Progenitor cell of endocrine pancreas (in vitro differentiated cells): Measurements from ENCODE around the gene SAMD8. TPM values are rescaled to one million over a fixed set of nuclear protein-coding genes. Genes with fewer than 3 reads are reported as not detected.

Experiments
- DNase-seq: peaks from one replicate; pipeline ENCODE4 v3.0.0; 2021; ENCODE audit warnings: low spot score; ENCODE audit not compliant: unreplicated experiment
- H3K27ac Mint-ChIP-seq: 2 replicates; pipeline ENCODE4 v1.8.0; 2021; ENCODE audit warnings: mild to moderate bottlenecking, moderate library complexity, mixed read lengths
- H3K27me3 Mint-ChIP-seq: 2 replicates; pipeline ENCODE4 v1.8.0; 2021; ENCODE audit warnings: mixed read lengths
- H3K36me3 Mint-ChIP-seq: 2 replicates; pipeline ENCODE4 v1.8.0; 2022; ENCODE audit warnings: mixed read lengths; ENCODE audit not compliant: insufficient read depth
- H3K4me1 Mint-ChIP-seq: 2 replicates; pipeline ENCODE4 v1.8.0; 2021; ENCODE audit warnings: low read depth, mixed read lengths
- H3K4me3 Mint-ChIP-seq: 2 replicates; pipeline ENCODE4 v1.8.0; 2021; ENCODE audit warnings: low read depth, mild to moderate bottlenecking, moderate library complexity, mixed read lengths
- H3K9me3 Mint-ChIP-seq: 2 replicates; pipeline ENCODE4 v1.8.0; 2021; ENCODE audit warnings: low read depth, mixed read lengths
- total RNA-seq: library from RNA; stranded (reverse); gene quantifications from 2 replicates; pipeline ENCODE4 v1.2.1, GENCODE V29; 2021
- TF ChIP-seq, protein P1 (sequence below): fragments of 200-600 bp; sonication (generic); IDR thresholded peaks from one replicate; pipeline ENCODE4 v1.5.0; 2021; ENCODE audit warnings: antibody characterized with exemption, mild to moderate bottlenecking; ENCODE audit not compliant: unreplicated experiment

SAMD8 gene
- total RNA-seq, 1 donor from 2014 or later = 17.4 TPM

DNA sequence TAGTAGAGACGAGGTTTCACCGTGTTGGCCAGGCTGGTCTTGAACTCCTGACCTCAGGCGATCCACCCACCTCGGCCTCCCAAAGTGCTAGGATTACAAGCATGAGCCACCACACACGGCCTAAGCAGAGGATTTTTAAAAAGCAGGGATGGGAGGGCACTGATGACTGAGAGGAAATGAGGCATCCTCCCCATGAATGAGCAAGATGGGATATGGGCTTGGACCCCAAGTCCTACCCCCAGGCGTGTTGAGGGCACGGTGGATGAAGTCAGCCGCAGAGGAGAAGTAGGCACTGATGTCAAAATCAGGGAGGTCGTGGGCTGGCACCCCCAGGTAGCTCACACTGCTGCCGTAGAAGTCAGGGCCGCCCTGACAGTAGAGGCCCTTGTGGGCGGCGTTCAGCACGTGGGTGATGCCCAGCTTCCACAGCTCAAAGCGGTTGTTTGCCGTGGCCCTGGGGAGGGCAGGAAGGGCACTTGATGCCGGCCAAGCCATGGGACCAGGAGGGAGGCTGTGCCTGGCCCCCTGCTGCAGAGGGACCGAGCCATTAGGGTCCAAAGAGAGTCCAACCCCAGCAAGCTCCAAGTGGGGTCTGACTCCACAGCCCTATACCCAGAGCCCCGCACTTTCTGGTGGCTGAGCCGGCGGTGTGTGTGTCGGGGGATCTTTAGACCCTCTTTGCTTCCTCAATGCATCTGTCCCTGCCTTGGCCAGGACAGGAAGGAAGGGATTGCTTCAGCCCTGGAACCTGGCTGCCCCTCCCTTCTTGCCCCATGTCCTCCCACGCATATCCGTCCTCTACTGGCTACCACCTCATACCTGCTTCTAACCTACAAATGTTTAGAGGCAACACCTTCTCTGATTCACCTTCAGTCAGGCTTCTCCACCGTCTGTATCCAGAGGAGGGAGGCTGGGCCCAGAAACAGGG is 3.4 kb upstream of the SAMD8 start:
- no peak for DNase-seq
- Mint-ChIP-seq H3K9me3 (no peaks in the 10 kb centered on the region), H3K36me3 (no peaks in the 10 kb centered on the region), H3K27me3 (peaks cover 4% of the 10 kb centered on the region), H3K27ac (no peak overlapping the region), H3K4me1 (peaks cover 13% of the 10 kb centered on the region), H3K4me3 (no peak overlapping the region)
- TF ChIP-seq, protein P1, sequence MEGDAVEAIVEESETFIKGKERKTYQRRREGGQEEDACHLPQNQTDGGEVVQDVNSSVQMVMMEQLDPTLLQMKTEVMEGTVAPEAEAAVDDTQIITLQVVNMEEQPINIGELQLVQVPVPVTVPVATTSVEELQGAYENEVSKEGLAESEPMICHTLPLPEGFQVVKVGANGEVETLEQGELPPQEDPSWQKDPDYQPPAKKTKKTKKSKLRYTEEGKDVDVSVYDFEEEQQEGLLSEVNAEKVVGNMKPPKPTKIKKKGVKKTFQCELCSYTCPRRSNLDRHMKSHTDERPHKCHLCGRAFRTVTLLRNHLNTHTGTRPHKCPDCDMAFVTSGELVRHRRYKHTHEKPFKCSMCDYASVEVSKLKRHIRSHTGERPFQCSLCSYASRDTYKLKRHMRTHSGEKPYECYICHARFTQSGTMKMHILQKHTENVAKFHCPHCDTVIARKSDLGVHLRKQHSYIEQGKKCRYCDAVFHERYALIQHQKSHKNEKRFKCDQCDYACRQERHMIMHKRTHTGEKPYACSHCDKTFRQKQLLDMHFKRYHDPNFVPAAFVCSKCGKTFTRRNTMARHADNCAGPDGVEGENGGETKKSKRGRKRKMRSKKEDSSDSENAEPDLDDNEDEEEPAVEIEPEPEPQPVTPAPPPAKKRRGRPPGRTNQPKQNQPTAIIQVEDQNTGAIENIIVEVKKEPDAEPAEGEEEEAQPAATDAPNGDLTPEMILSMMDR = no peak

DNA sequence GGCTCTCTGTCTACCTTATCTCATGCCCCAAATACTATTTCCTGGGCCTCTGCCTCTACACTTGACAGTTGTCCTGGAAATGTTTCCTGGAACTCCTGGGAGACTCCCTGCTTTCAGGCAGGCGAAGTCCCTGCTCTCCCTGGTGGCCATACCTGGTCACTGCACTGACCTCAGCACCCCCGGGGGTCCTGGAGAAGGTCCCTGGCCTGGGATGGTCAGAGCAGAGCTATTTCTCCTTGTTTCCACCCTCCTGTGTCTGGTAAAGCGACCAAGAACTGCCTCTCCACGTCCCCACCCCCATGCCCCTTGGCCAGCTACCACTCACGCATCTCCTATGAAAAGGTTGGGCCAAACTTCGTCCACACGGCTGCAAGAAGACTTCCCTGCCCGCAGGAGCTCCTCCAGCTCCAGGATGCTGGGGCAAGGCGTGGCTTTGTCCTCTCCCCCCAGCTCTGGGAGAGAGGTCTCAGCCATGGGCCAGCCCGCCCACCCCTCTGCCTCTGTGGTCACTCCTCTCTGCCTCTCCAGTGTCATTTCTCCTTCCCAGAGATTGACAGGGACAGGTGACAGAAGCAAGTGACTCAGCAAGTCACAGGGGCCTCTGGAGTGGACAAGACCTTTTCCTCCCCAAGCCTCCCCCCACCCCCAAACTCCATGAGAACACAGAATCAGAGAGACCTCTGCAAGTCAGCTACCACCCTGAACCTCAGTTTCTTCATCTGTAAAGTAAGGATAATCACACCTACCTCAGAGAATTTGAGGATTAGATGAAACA is 2.6 kb upstream of the SAMD8 start:
- DNase-seq = peak; percentile 62
- H3K4me1 Mint-ChIP-seq = peaks cover 14% of the 10 kb centered on the region
- peak overlapping the region; percentile 63 for H3K27ac Mint-ChIP-seq
- peaks cover 4% of the 10 kb centered on the region for H3K27me3 Mint-ChIP-seq
- TF ChIP-seq, protein P1 = peak; percentile 66
- H3K9me3 Mint-ChIP-seq = no peaks in the 10 kb centered on the region
- no peaks in the 10 kb centered on the region for H3K36me3 Mint-ChIP-seq
- H3K4me3 Mint-ChIP-seq = peak overlapping the region; percentile 25

DNA sequence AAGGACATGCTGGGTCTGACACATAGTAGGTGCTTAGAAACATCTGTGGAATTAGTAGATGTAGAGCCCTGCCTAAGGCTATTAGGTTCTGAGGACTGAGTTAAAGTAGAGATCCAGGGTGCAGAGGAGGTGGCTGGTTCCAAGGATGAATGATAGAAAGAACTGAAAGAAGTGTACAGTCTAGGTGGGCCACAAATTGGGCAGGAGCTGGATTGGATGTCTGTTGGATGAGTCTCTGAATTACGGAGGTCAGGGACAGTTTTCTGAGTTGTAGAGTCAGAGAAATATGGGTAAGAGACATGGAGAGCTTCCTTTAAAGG is 2.0 kb upstream of the SAMD8 start:
- DNase-seq = no peak
- Mint-ChIP-seq H3K4me3 (peak overlapping the region; percentile 25), H3K27ac (no peak overlapping the region)

DNA sequence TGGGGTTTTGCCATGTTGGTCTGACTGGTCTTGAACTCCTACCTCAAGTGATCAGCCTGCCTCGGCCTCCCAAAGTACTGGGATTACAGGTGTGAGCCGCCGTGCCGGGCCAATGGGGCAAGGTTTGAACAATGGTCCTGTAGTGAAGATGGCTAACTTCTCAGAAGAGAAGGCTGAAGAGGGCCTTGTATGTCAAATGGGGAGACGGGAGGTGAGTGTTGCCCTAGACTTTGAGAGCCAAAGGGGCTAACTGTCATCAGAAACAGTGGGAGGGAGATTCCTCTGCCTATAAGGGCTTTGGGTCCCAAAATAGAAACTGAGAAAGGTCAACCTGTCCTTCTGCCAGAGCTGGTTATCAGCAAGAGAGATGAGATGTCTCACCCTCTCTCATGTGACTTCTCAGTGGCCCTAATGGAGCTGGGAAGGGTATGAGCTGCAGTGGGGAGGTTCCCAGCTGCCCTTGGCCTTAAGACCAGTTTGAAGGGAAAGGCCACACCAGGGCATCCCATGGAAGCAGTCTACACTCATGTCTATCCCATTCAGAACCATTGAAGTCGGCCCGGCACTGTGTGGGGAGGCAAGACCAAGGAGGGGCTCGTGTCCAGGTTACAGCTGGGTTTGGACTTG is 1.3 kb upstream of the SAMD8 start:
- TF ChIP-seq, protein P1 = no peak
- Mint-ChIP-seq H3K4me1 (peaks cover 14% of the 10 kb centered on the region), H3K36me3 (no peaks in the 10 kb centered on the region), H3K9me3 (no peaks in the 10 kb centered on the region), H3K27ac (peak overlapping the region; percentile 94), H3K27me3 (peaks cover 4% of the 10 kb centered on the region), H3K4me3 (peak overlapping the region; percentile 97)
- no peak for DNase-seq

More for the DNA sequence above, 2.0 kb upstream of the SAMD8 start:
- no peaks in the 10 kb centered on the region for H3K36me3 Mint-ChIP-seq
- H3K9me3 Mint-ChIP-seq = no peaks in the 10 kb centered on the region
- H3K27me3 Mint-ChIP-seq = peaks cover 4% of the 10 kb centered on the region
- TF ChIP-seq, protein P1 = no peak
- peaks cover 14% of the 10 kb centered on the region for H3K4me1 Mint-ChIP-seq
